Neuronal stem cell (in vitro differentiated cells): Measurements from ENCODE around the gene TSPAN9.

Experiments used
- DNase-seq: peaks from one replicate; pipeline ENCODE4 v3.0.0-alpha.2; 2013; ENCODE audit warnings: low spot score
- H2AFZ ChIP-seq: one replicate; pipeline ENCODE4 v1.6.1; 2013; ENCODE audit warnings: mild to moderate bottlenecking, low read length, inconsistent platforms
- H2AK5ac ChIP-seq: 2 replicates; pipeline ENCODE4 v1.6.1; 2013; ENCODE audit warnings: low read depth, mild to moderate bottlenecking, inconsistent platforms, low read length, moderate library complexity, mixed read lengths
- H2BK120ac ChIP-seq: 2 replicates; pipeline ENCODE4 v1.6.1; 2013; ENCODE audit warnings: low read depth, mild to moderate bottlenecking, inconsistent platforms, low read length, moderate library complexity, mixed read lengths
- H2BK12ac ChIP-seq: one replicate; pipeline ENCODE4 v1.6.1; 2013; ENCODE audit warnings: low read length, inconsistent platforms
- H2BK15ac ChIP-seq: 2 replicates; pipeline ENCODE4 v1.6.1; 2013; ENCODE audit warnings: mild to moderate bottlenecking, low read length, inconsistent platforms, mixed read lengths
- H2BK5ac ChIP-seq: one replicate; pipeline ENCODE4 v1.6.1; 2013; ENCODE audit warnings: inconsistent platforms, mild to moderate bottlenecking, low read length, moderate library complexity
- H3K14ac ChIP-seq: one replicate; pipeline ENCODE4 v1.6.1; 2013; ENCODE audit warnings: low read length, inconsistent platforms
- H3K18ac ChIP-seq: 2 replicates; pipeline ENCODE4 v1.6.1; 2013; ENCODE audit warnings: low read length, inconsistent platforms
- H3K23ac ChIP-seq: 2 replicates; pipeline ENCODE4 v1.6.1; 2013; ENCODE audit warnings: low read depth, mild to moderate bottlenecking, mixed read lengths, low read length, inconsistent platforms; ENCODE audit not compliant: poor library complexity
- H3K27ac ChIP-seq: replicated peaks from 3 replicates; pipeline ENCODE4 v1.5.1; 2013; ENCODE audit warnings: low read length, inconsistent platforms
- H3K27me3 ChIP-seq, 3 experiments: 2 replicates each; pipeline ENCODE4 v1.6.1; 2013; ENCODE audit warnings: low read length in 3 of 3, mild to moderate bottlenecking in 2 of 3, inconsistent platforms in 1 of 3, low read depth in 1 of 3, mixed read lengths in 1 of 3, moderate library complexity in 1 of 3; ENCODE audit not compliant: control insufficient read depth in 3 of 3, insufficient read depth in 3 of 3
- H3K36me3 ChIP-seq, 2 donors: replicated peaks in 1 of 2; 2 replicates each; pipeline ENCODE4 v1.6.1; 2013; ENCODE audit warnings: low read length in 2 of 2; ENCODE audit not compliant: control insufficient read depth in 2 of 2, insufficient read depth in 2 of 2
- H3K4ac ChIP-seq: 2 replicates; pipeline ENCODE4 v1.6.1; 2013; ENCODE audit warnings: inconsistent platforms, mild to moderate bottlenecking, low read length, moderate library complexity
- H3K4me1 ChIP-seq, 2 donors: 1 replicate in 1 of 2; 2 replicates in 1 of 2; pipeline ENCODE4 v1.6.1; 2013; ENCODE audit warnings: low read length in 2 of 2, low read depth in 1 of 2; ENCODE audit not compliant: control insufficient read depth in 2 of 2, insufficient read depth in 1 of 2
- H3K4me2 ChIP-seq: one replicate; pipeline ENCODE4 v1.6.1; 2013; ENCODE audit warnings: mild to moderate bottlenecking, low read length, inconsistent platforms; ENCODE audit not compliant: insufficient read depth, poor library complexity, severe bottlenecking
- H3K4me3 ChIP-seq, 2 donors: 2 replicates each; pipeline ENCODE4 v1.5.1; 2013; ENCODE audit warnings: low read length in 2 of 2, mild to moderate bottlenecking in 2 of 2, inconsistent platforms in 1 of 2, moderate library complexity in 1 of 2
- H3K79me1 ChIP-seq: one replicate; pipeline ENCODE4 v1.6.1; 2013; ENCODE audit warnings: low read depth, mild to moderate bottlenecking, inconsistent platforms, low read length, moderate library complexity
- H3K9ac ChIP-seq: one replicate; pipeline ENCODE4 v1.6.1; 2013; ENCODE audit warnings: mild to moderate bottlenecking, low read depth, low read length, inconsistent platforms; ENCODE audit not compliant: poor library complexity
- H3K9me3 ChIP-seq, 2 donors: replicated peaks in 1 of 2; 2 replicates each; pipeline versions ENCODE3 to v1.6.1; 2013; ENCODE audit warnings: low read length in 2 of 2, mild to moderate bottlenecking in 2 of 2, inconsistent platforms in 1 of 2, low read depth in 1 of 2, mixed read lengths in 1 of 2, moderate library complexity in 1 of 2; ENCODE audit not compliant: control insufficient read depth in 2 of 2, insufficient read depth in 1 of 2
- H4K8ac ChIP-seq: one replicate; pipeline ENCODE4 v1.6.1; 2013; ENCODE audit warnings: low read depth, mild to moderate bottlenecking, inconsistent platforms, low read length, moderate library complexity
- H4K91ac ChIP-seq: one replicate; pipeline ENCODE4 v1.6.1; 2013; ENCODE audit warnings: low read length, low read depth, mild to moderate bottlenecking, inconsistent platforms; ENCODE audit not compliant: poor library complexity
- WGBS, 2 donors: extraction: QIAGEN DNeasy Blood & Tissue Kit; methylation state at CpG; one replicate each; pipeline ENCODE4 v1.1.7; 2013; ENCODE audit warnings: missing lambda C conversion rate in 2 of 2, mixed read lengths in 1 of 2; ENCODE audit not compliant: insufficient read length in 2 of 2, insufficient replicate concordance in 1 of 2; ENCODE audit errors: extremely low coverage in 2 of 2; 5-methylcytosine and 5-hydroxymethylcytosine counted together

TSPAN9 gene

DNA sequence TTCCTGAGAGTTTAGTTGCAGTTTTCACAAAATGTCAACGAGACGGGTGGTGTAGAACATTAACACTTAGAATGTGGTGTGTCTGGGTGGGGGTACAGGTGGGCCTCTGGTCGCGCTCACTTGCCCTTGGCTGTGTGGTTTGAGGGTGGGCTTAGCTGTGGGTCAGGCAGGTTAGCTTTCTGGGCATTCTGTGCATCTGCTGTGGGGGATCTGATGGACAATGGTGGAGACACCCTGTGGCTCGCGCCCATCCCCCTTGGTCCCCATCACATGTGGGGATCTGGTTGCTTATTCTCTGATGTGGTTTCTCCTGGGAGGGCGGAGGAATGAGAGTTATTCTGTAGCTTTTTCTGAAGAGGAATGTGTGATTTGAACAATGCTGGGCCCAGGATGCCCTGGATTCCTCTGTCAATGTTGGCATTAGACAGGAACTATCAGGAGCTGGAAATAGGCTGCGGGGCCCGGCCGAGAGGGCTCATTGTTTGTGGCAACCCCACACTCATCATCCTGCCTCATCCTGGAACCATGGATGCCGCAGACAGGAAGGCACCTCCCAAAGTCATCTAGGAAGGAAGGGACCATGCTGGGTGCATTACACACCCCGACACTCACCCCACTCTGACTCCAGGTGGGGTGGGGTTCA, 101.6 kb downstream of the TSPAN9 start:
- Histone ChIP-seq H3K79me1 (no peaks in the 10 kb centered on the region), H3K4ac (no peak overlapping the region), H3K23ac (no peak overlapping the region), H3K9ac (no peak overlapping the region), H2BK15ac (no peak overlapping the region), H3K18ac (no peak overlapping the region), H2BK12ac (no peak overlapping the region), H2AK5ac (no peak overlapping the region), H4K8ac (no peak overlapping the region), H3K4me2 (no peak overlapping the region), H3K27me3 (no peaks in the 10 kb centered on the region), H2BK120ac (no peak overlapping the region), H3K4me3 (no peak overlapping the region), H3K4me1 (peaks cover 7 to 18% of the 10 kb centered on the region in 2 donors), H4K91ac (no peak overlapping the region), H2BK5ac (no peak overlapping the region), H2AFZ (no peak overlapping the region), H3K14ac (no peak overlapping the region), H3K27ac (no peak overlapping the region), H3K36me3 (no peaks in the 10 kb centered on the region), H3K9me3 (no peaks in the 10 kb centered on the region)
- WGBS, 2 donors, result no CpG with 5 or more reads among the region's 12 CpGs
- DNase-seq, result no peak

DNA sequence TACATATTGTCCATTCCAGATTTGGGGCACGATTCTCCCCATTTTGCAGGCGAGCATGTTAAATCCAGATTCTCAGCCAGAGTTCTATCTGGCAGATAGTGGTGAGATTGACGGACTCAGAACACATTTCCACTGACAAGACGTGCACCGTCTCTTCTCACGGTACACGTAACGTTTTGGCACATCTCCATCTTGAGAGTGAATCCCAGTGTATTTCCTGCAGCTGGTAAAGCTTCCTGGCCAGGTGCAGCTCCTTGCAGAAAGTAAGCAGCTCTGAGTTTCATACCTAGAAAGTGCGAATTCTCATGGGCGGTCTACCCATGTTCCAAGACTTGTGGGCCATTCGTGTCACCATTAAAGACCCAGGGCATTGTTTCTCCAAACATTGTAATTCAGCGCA, 102.6 kb downstream of the TSPAN9 start:
- H2BK12ac ChIP-seq, result no peak overlapping the region
- H3K79me1 ChIP-seq, result no peaks in the 10 kb centered on the region
- H2BK5ac ChIP-seq, result no peak overlapping the region
- DNase-seq, result no peak
- H3K27ac ChIP-seq, result no peak overlapping the region
- no peak overlapping the region for H2BK15ac ChIP-seq
- H2BK120ac ChIP-seq, result no peak overlapping the region
- peaks cover 11 to 22% of the 10 kb centered on the region in 2 donors for H3K4me1 ChIP-seq
- WGBS, 2 donors, result no CpG with 5 or more reads among the region's 12 CpGs
- no peak overlapping the region for H4K8ac ChIP-seq
- H2AFZ ChIP-seq, result no peak overlapping the region
- no peak overlapping the region for H3K18ac ChIP-seq
- H2AK5ac ChIP-seq, result no peak overlapping the region
- H3K27me3 ChIP-seq, result no peaks in the 10 kb centered on the region
- no peak overlapping the region for H4K91ac ChIP-seq
- H3K36me3 ChIP-seq, result no peaks in the 10 kb centered on the region
- H3K9ac ChIP-seq, result no peak overlapping the region
- H3K4ac ChIP-seq, result no peak overlapping the region
- no peak overlapping the region for H3K14ac ChIP-seq
- H3K4me2 ChIP-seq, result no peak overlapping the region
- no peak overlapping the region for H3K4me3 ChIP-seq
- no peak overlapping the region for H3K23ac ChIP-seq
- no peaks in the 10 kb centered on the region for H3K9me3 ChIP-seq

DNA sequence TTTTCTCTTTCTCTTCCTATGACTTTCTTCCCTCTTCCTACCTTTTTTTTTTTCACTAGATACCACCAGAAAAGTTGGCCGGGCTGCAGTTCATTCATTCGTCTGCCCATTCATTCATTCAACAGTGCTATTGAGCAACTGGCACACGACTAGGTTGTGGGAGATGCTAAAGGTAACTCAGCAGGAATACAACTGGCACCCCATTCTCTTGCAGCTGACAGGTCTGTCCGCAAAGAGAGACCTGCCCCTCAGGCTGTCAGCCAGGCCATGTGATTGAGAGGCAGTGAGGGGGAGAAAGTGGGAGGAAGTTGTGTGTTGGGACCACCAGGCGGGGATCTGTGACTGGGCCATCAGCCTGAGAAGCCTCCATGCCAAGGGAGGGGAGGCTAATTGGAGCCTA, 105.2 kb downstream of the TSPAN9 start:
- no CpG with 5 or more reads among the region's 5 CpGs for WGBS, 2 donors

GRCh38 chr12:3184485-3184884, 107.3 kb downstream of the TSPAN9 start:
- H3K79me1 ChIP-seq, result no peaks in the 10 kb centered on the region

More for the DNA sequence above, 105.2 kb downstream of the TSPAN9 start:
- Histone ChIP-seq H2AK5ac (no peak overlapping the region), H3K23ac (no peak overlapping the region), H3K4me3 (no peak overlapping the region), H2BK5ac (no peak overlapping the region), H3K79me1 (no peaks in the 10 kb centered on the region), H4K91ac (no peak overlapping the region), H3K9ac (no peak overlapping the region), H3K4ac (no peak overlapping the region), H2BK120ac (no peak overlapping the region), H3K36me3 (no peaks in the 10 kb centered on the region), H3K27ac (no peak overlapping the region), H4K8ac (no peak overlapping the region), H3K18ac (peak overlapping the region; percentile 65), H2BK15ac (no peak overlapping the region), H3K27me3 (no peaks in the 10 kb centered on the region), H3K14ac (no peak overlapping the region), H3K4me1 (peaks cover 20 to 24% of the 10 kb centered on the region in 2 donors), H3K4me2 (no peak overlapping the region), H2BK12ac (no peak overlapping the region), H2AFZ (no peak overlapping the region), H3K9me3 (no peaks in the 10 kb centered on the region)
- DNase-seq, result no peak

More at GRCh38 chr12:3184485-3184884, 107.3 kb downstream of the TSPAN9 start:
- no CpG with 5 or more reads among the region's 12 CpGs for WGBS, 2 donors
- no peak overlapping the region for H2BK120ac ChIP-seq
- no peak overlapping the region for H2BK15ac ChIP-seq
- H3K4me3 ChIP-seq, result no peak overlapping the region
- no peak overlapping the region for H4K91ac ChIP-seq
- peak overlapping the region; percentile 44 for H3K18ac ChIP-seq
- no peaks in the 10 kb centered on the region for H3K27me3 ChIP-seq
- no peak overlapping the region for H2AFZ ChIP-seq
- H3K9ac ChIP-seq, result no peak overlapping the region
- H3K9me3 ChIP-seq, result no peaks in the 10 kb centered on the region
- no peak overlapping the region for H3K4me2 ChIP-seq
- H2BK5ac ChIP-seq, result no peak overlapping the region
- no peaks in the 10 kb centered on the region for H3K36me3 ChIP-seq
- H3K27ac ChIP-seq, result no peak overlapping the region
- H3K14ac ChIP-seq, result no peak overlapping the region
- peaks cover 19 to 20% of the 10 kb centered on the region in 2 donors for H3K4me1 ChIP-seq
- no peak overlapping the region for H4K8ac ChIP-seq
- H2AK5ac ChIP-seq, result no peak overlapping the region
- H3K23ac ChIP-seq, result no peak overlapping the region
- H2BK12ac ChIP-seq, result no peak overlapping the region
- DNase-seq, result no peak
- no peak overlapping the region for H3K4ac ChIP-seq
